Calu3 (cell line): ENCODE measurements around the gene NBAS. TPM values are rescaled to one million over a fixed set of nuclear protein-coding genes. Genes with fewer than 3 reads are reported as not detected.

Source experiments
- BruUV-seq: library from RNA; stranded (reverse); fragments of 400-500 nt; replicated peaks from 2 replicates; lab custom pipeline; 2021; lab: Mats Ljungman, UMichigan
- CTCF ChIA-PET: fragments of 300-600 bp; sonication (Branson Sonifier 250); formaldehyde crosslinking; loops from one replicate; lab custom pipeline; 2022; ENCODE audit warnings: antibody characterized with exemption; lab: Charles Lee
- DNase-seq: peaks from one replicate; pipeline ENCODE4 v3.0.0; 2022
- H3K27ac Mint-ChIP-seq: one replicate; pipeline ENCODE4 v1.8.0; 2022; ENCODE audit warnings: mixed read lengths; ENCODE audit not compliant: unreplicated experiment
- H3K27me3 Mint-ChIP-seq: one replicate; pipeline ENCODE4 v1.8.0; 2022; ENCODE audit warnings: mixed read lengths; ENCODE audit not compliant: unreplicated experiment
- H3K36me3 Mint-ChIP-seq: one replicate; pipeline ENCODE4 v1.8.0; 2022; ENCODE audit warnings: mild to moderate bottlenecking, moderate library complexity, mixed read lengths; ENCODE audit not compliant: insufficient read depth, unreplicated experiment
- H3K4me1 Mint-ChIP-seq: one replicate; pipeline ENCODE4 v1.8.0; 2022; ENCODE audit warnings: mild to moderate bottlenecking, low read depth, mixed read lengths; ENCODE audit not compliant: unreplicated experiment
- H3K4me3 Mint-ChIP-seq: one replicate; pipeline ENCODE4 v1.8.0; 2022; ENCODE audit warnings: mild to moderate bottlenecking, low read depth, moderate library complexity, mixed read lengths; ENCODE audit not compliant: unreplicated experiment
- H3K9me3 Mint-ChIP-seq: one replicate; pipeline ENCODE4 v1.8.0; 2022; ENCODE audit warnings: low read depth, mixed read lengths; ENCODE audit not compliant: unreplicated experiment
- CTCF ChIP-seq: fragments of 200-600 bp; IDR thresholded peaks from one replicate; pipeline ENCODE4 v1.8.0; 2022; ENCODE audit warnings: antibody characterized with exemption; ENCODE audit not compliant: unreplicated experiment
- intact Hi-C: fragments of 100-400 bp; cut with micrococcal nuclease; formaldehyde crosslinking; loops from one replicate; pipeline ENCODE4 v1.10.0; 2022; ENCODE audit not compliant: unreplicated experiment
- total RNA-seq: library from RNA; stranded (reverse); gene quantifications from 2 replicates; pipeline ENCODE4 v1.2.3, GENCODE V29; 2022

NBAS gene
- total RNA-seq, 1 experiment from 2014 or later = 30.4 TPM

DNA sequence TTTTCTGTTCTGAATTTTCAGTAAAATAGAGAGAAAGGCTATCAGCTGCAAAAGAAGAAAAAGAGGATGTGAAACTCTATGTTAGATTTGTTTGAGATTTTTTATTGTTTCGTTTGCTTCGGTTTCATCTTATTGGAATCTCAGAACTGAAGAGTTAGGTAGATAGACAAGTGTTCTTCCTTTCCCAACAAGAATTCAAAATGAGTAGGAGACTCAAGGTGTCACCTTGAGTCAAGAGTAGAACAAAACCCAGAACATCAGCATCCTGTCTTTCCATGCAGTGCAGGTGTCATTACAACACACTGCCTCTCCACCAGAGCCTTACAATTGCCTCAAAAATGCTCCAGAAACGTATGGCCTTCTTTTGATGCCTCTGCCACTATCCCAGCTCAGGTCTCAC lies 21.1 kb downstream of the NBAS start:
- CTCF ChIA-PET = no interaction called here
- intact Hi-C loops = no loop called here
- no TSS peak for BruUV-seq
- H3K4me1 Mint-ChIP-seq = no peaks in the 10 kb centered on the region
- H3K36me3 Mint-ChIP-seq = peaks cover 6% of the 10 kb centered on the region
- no peaks in the 10 kb centered on the region for H3K9me3 Mint-ChIP-seq
- no peak for TF ChIP-seq CTCF
- no peak for DNase-seq
- H3K4me3 Mint-ChIP-seq = no peak overlapping the region
- H3K27ac Mint-ChIP-seq = no peak overlapping the region
- H3K27me3 Mint-ChIP-seq = no peaks in the 10 kb centered on the region

DNA sequence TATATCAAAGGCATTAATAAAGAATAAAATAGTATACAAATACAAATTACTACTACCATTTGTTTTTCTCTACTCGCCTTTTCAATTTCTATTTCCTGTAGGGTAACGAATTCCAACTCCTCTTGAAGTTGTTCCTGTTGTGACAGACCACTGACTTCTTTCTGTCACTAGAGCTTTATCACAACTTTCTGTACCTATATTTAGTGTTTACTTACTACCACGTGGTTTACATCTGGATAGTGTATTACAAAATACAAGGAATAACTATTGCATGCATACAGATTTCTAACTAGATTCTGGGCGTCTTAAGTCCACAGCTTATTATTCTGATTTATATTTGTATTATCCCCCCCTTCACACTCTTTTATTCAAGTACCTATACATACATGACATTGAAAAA lies 22.3 kb downstream of the NBAS start:
- peaks cover 9% of the 10 kb centered on the region for H3K36me3 Mint-ChIP-seq
- DNase-seq = no peak
- CTCF ChIA-PET = no interaction called here
- no peak overlapping the region for H3K27ac Mint-ChIP-seq
- H3K4me3 Mint-ChIP-seq = no peak overlapping the region
- H3K4me1 Mint-ChIP-seq = no peaks in the 10 kb centered on the region
- no peaks in the 10 kb centered on the region for H3K9me3 Mint-ChIP-seq
- no peak for TF ChIP-seq CTCF
- BruUV-seq = no TSS peak
- intact Hi-C loops = no loop called here
- no peaks in the 10 kb centered on the region for H3K27me3 Mint-ChIP-seq

GRCh38 chr2:15533860-15534480 lies 27.2 kb downstream of the NBAS start:
- no peak for DNase-seq
- no peaks in the 10 kb centered on the region for H3K9me3 Mint-ChIP-seq
- H3K4me3 Mint-ChIP-seq = no peak overlapping the region
- CTCF ChIA-PET = no interaction called here
- no peak overlapping the region for H3K27ac Mint-ChIP-seq
- peaks cover 14% of the 10 kb centered on the region for H3K36me3 Mint-ChIP-seq
- no peak for TF ChIP-seq CTCF
- no peaks in the 10 kb centered on the region for H3K4me1 Mint-ChIP-seq
- BruUV-seq = no TSS peak
- intact Hi-C loops = no loop called here
- no peaks in the 10 kb centered on the region for H3K27me3 Mint-ChIP-seq

- no peak for DNase-seq
- no TSS peak for BruUV-seq
- Mint-ChIP-seq H3K4me3 (no peak overlapping the region), H3K27ac (no peak overlapping the region), H3K36me3 (peaks cover 14% of the 10 kb centered on the region), H3K9me3 (no peaks in the 10 kb centered on the region), H3K4me1 (no peaks in the 10 kb centered on the region), H3K27me3 (no peaks in the 10 kb centered on the region)
- TF ChIP-seq CTCF = no peak
- intact Hi-C loops = no loop called here
- CTCF ChIA-PET = no interaction called here
These were observed 28.1 kb downstream of the NBAS start for GRCh38 chr2:15532996-15533395.
